HepG2 (cell line): ENCODE measurements around the gene MRPL54.

Experiments
- HOXA7 ChIP-seq: sonication (generic); formaldehyde crosslinking; IDR thresholded peaks from 2 replicates; pipeline ENCODE4 v1.8.1; 2022; ENCODE audit warnings: mild to moderate bottlenecking, missing genetic modification reagents, moderate library complexity
- TF ChIP-seq, protein P1 (sequence below): sonication (generic); formaldehyde crosslinking; IDR thresholded peaks from 2 replicates; pipeline ENCODE4 v1.5.0; 2020; ENCODE audit warnings: mild to moderate bottlenecking, missing genetic modification reagents, moderate library complexity

DNA sequence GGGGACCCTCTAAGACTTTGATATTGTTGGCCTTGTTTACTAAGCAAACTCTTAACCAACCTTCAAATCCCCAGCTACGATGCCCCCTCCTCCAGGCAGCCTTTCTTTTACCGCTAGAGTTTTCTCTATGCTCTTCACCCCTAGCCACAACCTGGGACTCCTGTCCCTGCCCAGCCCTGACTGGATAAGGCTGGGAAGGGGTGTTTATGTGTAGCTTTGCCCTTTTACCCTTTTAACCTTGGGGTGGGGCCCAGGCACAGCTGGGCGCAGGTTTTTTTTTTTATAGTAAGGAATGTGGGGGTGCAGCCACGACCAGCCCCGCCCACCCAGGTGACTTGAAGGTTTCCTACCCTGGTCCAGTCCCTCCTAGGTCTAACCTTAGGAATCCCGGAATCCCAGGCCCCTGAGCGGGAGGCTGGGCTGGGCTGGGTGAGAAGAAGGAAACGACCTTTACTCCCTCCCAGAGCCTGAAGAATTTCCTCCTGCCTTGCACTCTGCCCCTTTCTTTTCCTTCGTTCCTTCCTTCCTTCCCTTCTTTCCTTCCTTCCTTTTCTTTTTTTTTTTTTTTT, 42.0 kb upstream of the MRPL54 start:
- no peak for TF ChIP-seq HOXA7
- TF ChIP-seq, protein P1, sequence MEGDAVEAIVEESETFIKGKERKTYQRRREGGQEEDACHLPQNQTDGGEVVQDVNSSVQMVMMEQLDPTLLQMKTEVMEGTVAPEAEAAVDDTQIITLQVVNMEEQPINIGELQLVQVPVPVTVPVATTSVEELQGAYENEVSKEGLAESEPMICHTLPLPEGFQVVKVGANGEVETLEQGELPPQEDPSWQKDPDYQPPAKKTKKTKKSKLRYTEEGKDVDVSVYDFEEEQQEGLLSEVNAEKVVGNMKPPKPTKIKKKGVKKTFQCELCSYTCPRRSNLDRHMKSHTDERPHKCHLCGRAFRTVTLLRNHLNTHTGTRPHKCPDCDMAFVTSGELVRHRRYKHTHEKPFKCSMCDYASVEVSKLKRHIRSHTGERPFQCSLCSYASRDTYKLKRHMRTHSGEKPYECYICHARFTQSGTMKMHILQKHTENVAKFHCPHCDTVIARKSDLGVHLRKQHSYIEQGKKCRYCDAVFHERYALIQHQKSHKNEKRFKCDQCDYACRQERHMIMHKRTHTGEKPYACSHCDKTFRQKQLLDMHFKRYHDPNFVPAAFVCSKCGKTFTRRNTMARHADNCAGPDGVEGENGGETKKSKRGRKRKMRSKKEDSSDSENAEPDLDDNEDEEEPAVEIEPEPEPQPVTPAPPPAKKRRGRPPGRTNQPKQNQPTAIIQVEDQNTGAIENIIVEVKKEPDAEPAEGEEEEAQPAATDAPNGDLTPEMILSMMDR (CRISPR knock-in tag) = no peak
